K562 (cell line): ENCODE measurements around the gene ROM1. TPM values are rescaled to one million over a fixed set of nuclear protein-coding genes. Genes with fewer than 3 reads are reported as not detected.

Experiments used
- CBX3 ChIP-seq, 2 experiments: IDR thresholded peaks; 1 replicate in 1 of 2; 2 replicates in 1 of 2; pipeline ENCODE4 v1.6.1; 2012; ENCODE audit warnings: inconsistent platforms in 2 of 2, low read length in 2 of 2, borderline replicate concordance in 1 of 2, control low read depth in 1 of 2
- EGR1 ChIP-seq: fragments of 450-650 bp; conservative IDR thresholded peaks from 2 replicates; pipeline ENCODE4 v1.6.1; 2017; ENCODE audit warnings: mild to moderate bottlenecking
- HDAC6 ChIP-seq: IDR thresholded peaks from 2 replicates; pipeline ENCODE4 v1.6.1; 2012; ENCODE audit warnings: low read depth, mild to moderate bottlenecking, control low read depth, inconsistent platforms, low read length, moderate library complexity
- HMBOX1 ChIP-seq: sonication (generic); IDR thresholded peaks from 2 replicates; pipeline ENCODE4 v1.6.1; 2016
- HNRNPL ChIP-seq: fragments of 200-400 bp; formaldehyde crosslinking; IDR thresholded peaks from 2 replicates; pipeline ENCODE4 v1.6.1; 2017; ENCODE audit warnings: low read depth, mild to moderate bottlenecking, low read length
- KHSRP ChIP-seq: fragments of 450-650 bp; IDR thresholded peaks from 2 replicates; pipeline ENCODE4 v1.6.1; 2017
- KLF16 ChIP-seq: IDR thresholded peaks from 2 replicates; pipeline ENCODE4 v1.6.1; 2016; ENCODE audit warnings: antibody characterized with exemption
- L3MBTL2 ChIP-seq: fragments of 450-650 bp; IDR thresholded peaks from 2 replicates; pipeline ENCODE4 v1.6.1; 2016; ENCODE audit warnings: mild to moderate bottlenecking, moderate library complexity
- NR0B1 ChIP-seq: fragments of 450-650 bp; IDR thresholded peaks from one replicate; pipeline ENCODE4 v1.6.1; 2018; ENCODE audit warnings: mild to moderate bottlenecking, moderate library complexity; ENCODE audit not compliant: partially characterized antibody
- PML ChIP-seq: IDR thresholded peaks from 2 replicates; pipeline ENCODE4 v1.6.1; 2012; ENCODE audit warnings: low read length, inconsistent platforms
- PTRF ChIP-seq: fragments of 450-650 bp; IDR thresholded peaks from 2 replicates; pipeline ENCODE4 v1.6.1; 2016; ENCODE audit warnings: mild to moderate bottlenecking, missing genetic modification characterization, missing compliant biosample characterization
- ZBTB43 ChIP-seq: sonication (generic); formaldehyde crosslinking; IDR thresholded peaks from 2 replicates; pipeline ENCODE4 v1.8.0; 2023; ENCODE audit warnings: mild to moderate bottlenecking, missing genetic modification reagents
- ZC3H4 ChIP-seq: sonication (generic); formaldehyde crosslinking; IDR thresholded peaks from 2 replicates; pipeline ENCODE4 v1.9.0; 2021; ENCODE audit warnings: missing genetic modification reagents, borderline replicate concordance
- ZC3H8 ChIP-seq: fragments of 450-650 bp; IDR thresholded peaks from 2 replicates; pipeline ENCODE4 v1.6.1; 2017
- ZNF212 ChIP-seq: fragments of 450-650 bp; formaldehyde crosslinking; IDR thresholded peaks from 2 replicates; pipeline ENCODE4 v1.4.0; 2020; ENCODE audit warnings: mild to moderate bottlenecking
- ZNF3 ChIP-seq: fragments of 250-450 bp; sonication (Bioruptor Pico); IDR thresholded peaks from 2 replicates; pipeline ENCODE4 v1.5.0; 2021; ENCODE audit warnings: mild to moderate bottlenecking, moderate library complexity
- ZNF445 ChIP-seq: fragments of 250-450 bp; sonication (Bioruptor Pico); IDR thresholded peaks from 2 replicates; pipeline ENCODE4 v1.4.0; 2020; ENCODE audit warnings: low read depth, mild to moderate bottlenecking, moderate library complexity
- ZNF79 ChIP-seq: fragments of 250-450 bp; sonication (Bioruptor Pico); IDR thresholded peaks from 2 replicates; pipeline ENCODE4 v1.4.0; 2020; ENCODE audit warnings: low read depth, mild to moderate bottlenecking, moderate library complexity
- polyA plus RNA-seq, 8 experiments: library from polyadenylated mRNA; depleted of rRNA in 4 of 8; stranded (reverse) in 5 of 8; unstranded in 3 of 8; fragments of >200 nt; fragmentation: Nextera tagmentation in 2 of 8; fragmentation: Illumina TruSeq in 1 of 8; extraction: Ambion mirVana in 2 of 8; extraction: Trizol in 1 of 8; gene quantifications; 2 replicates each; pipeline versions ENCODE4 v1.2.1 to v1.2.3, GENCODE V29; 2011 to 2014; ENCODE audit warnings: inconsistent platforms in 1 of 8, missing spikeins in 1 of 8
- total RNA-seq, 7 experiments: library from RNA; depleted of rRNA in 6 of 7; stranded (reverse); fragments of >200 nt in 6 of 7; fragmentation: Illumina TruSeq in 2 of 7; extraction: Trizol in 2 of 7; gene quantifications; 2 replicates each; pipeline versions ENCODE4 v1.2.1 to v1.2.3, GENCODE V29; 2011 to 2021; ENCODE audit warnings: low replicate concordance in 1 of 7

The ROM1 gene
- total and polyA plus RNA-seq, 9 of the 15 experiments (the other 6 are each of a cell fraction or from before 2014, with no cell fraction given), result 0.75 to 4.0 (median 2.6) TPM

- TF ChIP-seq ZNF445 (CRISPR knock-in tag) (no peak), NR0B1 (no peak), ZNF212 (CRISPR knock-in tag) (no peak), EGR1 (no peak), KHSRP (no peak), CBX3 (IDR thresholded peaks at IDR 0.05; ENCODE audit: borderline replicate concordance in 1 of 2, low read length in 2 of 2) (peak in 1 of 2 experiments; percentile 95; a peak in 1 of 3 replicates), ZNF79 (CRISPR knock-in tag) (no peak), KLF16 (no peak), HNRNPL (no peak), L3MBTL2 (peak; percentile 67; the same call in 1 of the 2 replicates), ZBTB43 (0 out of 2 replicates have a peak, but pooled peaks have one; percentile 33), ZNF3 (CRISPR knock-in tag) (no peak), ZC3H8 (no peak), PTRF (tag) (no peak), HDAC6 (no peak), PML (peak; percentile 93), HMBOX1 (no peak), ZC3H4 (no peak; the same call in 1 of the 2 replicates)
These were observed 21.5 kb upstream of the ROM1 start, which contains the start of gene TUT1 (continued) for GRCh38 chr11:62591448-62592145.
